ENCODE results near the gene ETV6.

The ETV6 gene

DNA sequence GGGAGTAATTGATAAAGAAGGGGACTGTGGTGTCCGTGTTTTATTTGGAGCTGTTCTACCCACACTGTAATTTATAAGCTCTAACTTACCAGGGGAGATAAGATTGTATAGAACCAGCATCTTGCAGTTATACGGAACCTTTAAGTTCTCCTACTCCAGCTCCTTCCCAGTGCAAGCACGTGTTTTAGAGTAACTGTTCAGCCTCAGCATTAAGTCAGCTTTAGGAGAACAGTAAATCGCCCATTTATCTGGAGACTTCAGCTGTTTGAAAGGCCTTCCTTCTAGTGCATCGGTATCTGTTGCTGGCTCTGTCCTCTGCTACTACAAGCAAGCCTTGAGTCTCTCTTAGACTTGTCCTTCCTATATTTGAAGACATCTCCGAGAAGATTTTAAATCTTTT lies 95.6 kb downstream of the ETV6 start:
- no peak for DNase-seq

DNA sequence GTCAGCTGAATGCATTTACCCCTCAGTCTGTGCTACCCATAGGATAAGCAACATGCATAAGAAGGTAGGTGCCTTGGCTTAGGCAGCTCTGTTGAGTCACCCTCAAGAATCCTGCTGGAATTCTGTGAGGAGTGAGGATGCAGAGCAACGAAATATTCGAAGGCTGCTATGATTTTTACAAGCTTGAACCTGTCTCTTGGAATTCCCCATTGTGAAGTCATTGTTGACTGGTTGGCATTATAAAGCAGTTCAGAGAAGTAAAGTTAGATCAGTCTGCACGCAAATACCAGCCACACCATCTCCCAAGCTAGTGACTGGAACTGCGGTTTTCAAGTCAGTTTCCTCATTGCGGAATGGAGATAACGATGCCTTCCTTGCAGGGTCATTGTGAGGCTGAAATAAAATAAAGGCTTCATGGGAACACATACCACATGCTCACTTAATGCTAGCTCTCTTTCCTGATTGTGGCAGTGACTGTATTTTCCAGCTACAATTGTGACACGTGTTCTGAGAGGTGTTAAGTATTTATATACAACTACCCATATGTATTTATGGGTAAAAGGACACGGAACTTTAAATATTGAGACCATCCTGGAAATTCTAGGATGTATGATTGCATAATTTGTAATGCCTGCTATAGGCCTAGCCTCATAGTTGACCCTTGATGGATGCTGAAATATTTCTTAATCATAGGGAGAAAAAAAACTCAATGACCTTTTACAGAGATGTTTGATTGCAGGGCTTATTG lies 96.7 kb downstream of the ETV6 start:
- DNase-seq = no peak

DNA sequence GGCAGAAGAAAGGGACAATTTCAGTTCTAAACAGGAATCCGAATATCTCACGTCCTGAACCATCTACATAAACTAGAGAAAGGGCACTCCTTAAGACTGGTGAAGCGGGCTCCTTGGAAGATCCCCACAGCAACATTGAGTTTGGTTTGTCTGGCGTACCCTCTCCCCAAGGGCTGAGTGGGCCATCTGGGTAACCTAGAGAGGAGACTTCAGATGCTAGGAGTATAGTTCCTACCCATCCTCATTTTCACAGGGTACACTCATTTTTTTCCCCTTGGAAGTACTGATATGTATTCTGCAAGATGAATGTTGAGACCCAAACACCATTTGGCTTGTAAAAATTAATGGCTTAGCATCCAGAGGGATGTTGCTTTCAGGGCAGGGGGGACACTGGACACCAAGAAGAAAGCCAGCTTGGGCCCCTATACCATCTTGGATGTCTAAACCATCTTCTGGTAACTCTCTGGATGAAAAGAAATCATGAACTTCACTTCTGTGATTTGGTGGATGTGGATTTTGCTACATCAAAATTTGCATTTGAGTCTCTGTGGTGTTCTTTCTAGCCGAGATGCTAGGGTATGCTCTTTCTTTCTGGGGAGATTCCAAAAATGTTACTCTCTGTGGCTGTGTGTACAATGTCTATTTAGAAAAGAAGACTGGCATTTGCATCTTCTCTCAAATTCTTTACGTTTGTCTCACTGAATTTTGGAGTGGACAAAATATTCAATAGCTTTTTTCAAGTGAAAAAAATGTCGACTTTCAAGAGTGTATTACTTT lies 97.7 kb downstream of the ETV6 start:
- DNase-seq = no peak

DNA sequence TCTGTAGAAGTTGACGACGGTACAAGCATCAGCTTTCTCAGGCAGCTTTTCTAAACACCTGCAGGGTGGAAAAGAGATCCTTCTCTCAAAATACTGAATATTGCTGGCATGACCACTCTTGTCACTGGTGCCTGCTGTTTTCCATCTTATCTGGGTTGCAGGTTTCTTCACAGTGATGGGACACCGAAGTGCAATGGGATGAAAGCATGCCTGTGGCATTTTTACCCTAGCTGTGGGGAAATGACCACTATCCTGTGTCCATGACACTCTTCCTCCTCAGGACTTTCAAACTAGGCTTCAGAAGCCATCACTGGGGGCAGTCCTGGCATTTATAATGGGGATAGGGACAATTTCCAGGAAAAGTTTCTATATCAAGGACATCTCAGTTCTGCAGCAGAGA lies 98.5 kb downstream of the ETV6 start:
- DNase-seq = no peak

DNA sequence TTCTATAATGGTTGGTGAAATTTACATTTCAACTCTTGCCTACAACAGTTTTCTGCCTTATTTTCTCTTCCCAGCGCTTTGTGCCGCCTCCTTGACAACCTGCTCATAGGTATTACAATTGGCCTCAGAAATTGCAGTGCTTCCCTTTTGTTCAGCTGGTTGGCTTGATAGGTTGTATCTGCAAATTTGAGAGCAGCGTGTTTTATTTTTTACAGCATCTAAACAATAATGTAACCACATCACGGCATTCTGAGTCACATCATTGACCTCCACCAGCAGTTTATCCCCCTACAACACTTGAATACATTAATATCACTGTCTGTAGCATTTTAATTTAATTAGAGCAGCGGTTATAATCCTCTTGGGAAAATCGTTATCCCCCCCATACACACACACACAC lies 99.4 kb downstream of the ETV6 start:
- DNase-seq = peak in 1 of 2 experiments; percentile 5

DNA sequence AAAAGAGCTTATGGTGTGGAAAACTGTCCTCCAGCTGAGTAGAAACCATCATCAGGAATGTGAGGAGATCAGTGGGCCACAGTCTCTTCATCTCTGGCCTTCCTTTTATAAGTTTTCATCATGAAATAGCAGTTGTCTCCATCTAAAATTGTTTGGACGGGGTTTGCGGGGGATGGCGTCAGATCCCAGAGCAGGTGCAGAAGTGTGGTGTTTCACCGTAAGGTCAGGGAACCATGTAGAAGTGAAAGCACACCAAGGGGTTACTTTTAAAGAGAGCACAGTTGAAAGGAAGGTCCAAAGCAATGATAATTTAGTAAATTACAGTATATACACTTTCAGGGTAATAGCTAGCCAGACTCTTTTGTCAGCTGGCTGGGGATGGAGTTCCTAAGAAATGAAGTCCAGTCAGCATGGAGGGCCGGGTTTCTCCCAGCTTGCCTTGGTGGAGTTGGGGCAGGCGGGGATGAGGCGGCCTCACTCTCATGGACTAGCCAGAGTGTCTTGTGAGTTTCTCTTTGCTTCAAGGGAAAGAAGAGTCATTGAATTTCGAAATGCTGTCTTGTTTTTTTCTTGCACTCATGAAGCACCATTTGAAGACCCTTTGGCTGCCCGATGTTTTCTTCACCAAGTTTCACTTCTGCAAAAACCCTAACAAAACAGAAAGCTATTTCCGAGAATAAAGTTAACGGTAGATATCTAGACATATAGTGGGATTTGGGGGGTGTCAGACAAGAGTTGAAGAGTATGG lies 100.6 kb downstream of the ETV6 start:
- DNase-seq = no peak

DNA sequence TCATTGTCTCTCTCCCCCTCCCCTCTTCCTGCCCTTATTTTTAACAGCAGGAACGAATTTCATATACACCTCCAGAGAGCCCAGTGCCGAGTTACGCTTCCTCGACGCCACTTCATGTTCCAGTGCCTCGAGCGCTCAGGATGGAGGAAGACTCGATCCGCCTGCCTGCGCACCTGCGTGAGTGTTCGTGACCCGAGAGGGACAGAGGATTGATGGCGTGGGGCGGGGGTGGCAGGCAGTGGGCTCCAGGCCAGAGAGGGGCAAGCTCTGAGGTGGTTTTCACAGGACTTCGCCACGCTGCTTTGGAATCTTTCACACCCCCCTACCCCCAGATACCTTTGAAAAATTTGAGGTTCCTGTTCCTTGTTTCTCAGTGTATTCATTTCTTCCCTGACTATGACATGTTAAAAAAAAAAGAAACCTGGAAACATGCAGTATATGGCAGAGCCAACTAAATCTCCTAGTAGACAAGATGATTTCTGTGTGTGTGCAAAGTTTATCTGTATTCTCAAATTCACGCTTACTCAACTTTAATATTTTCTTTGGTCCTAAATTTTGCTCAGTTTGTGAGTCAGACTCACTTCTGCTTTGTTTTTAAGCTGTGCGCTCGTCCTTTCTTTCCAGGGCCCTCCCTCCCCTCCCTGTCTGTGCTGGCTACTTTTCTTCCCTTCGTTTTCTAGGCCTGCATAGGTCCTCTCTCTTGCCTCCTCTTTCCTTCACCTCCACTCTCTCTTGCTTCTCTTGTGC lies 103.1 kb downstream of the ETV6 start:
- DNase-seq = peak in 1 of 2 experiments; percentile 22

DNA sequence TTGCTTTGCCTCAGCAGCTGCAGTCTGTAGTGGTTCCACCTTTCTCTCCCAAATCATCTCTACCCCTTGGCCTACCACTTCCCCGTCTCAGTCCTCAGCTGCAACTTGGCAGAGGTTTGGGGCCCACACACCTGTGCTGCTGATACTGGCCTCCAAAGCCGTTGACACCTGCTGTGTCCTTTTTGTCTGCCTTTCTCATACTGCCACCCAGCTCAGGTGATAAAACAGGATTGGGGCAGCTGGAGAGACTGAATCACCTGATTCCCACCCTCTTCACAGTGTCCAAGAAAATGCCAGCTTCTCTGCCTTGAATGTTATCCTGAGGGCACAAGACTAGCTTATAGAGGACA lies 103.7 kb downstream of the ETV6 start:
- peak; percentile 58 to 89 for DNase-seq

DNA sequence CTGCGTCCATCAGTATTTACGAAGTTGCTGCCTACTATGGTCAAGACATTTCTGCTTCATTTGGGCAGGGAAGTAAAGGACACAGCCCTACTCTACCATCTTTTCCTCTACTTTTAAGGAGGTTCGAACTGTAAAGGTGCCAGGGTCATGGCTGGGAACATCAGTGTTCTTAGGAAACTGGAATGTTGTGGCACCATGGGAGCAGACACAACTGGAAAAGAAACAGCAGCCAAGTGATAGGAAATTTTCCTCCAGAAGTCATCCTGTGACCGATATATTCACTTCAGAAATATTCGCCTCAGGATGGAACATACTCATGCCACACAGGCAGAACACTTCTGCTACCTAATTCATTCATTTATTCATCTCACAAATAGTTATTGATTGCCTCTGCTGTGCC lies 104.4 kb downstream of the ETV6 start:
- no peak for DNase-seq

DNA sequence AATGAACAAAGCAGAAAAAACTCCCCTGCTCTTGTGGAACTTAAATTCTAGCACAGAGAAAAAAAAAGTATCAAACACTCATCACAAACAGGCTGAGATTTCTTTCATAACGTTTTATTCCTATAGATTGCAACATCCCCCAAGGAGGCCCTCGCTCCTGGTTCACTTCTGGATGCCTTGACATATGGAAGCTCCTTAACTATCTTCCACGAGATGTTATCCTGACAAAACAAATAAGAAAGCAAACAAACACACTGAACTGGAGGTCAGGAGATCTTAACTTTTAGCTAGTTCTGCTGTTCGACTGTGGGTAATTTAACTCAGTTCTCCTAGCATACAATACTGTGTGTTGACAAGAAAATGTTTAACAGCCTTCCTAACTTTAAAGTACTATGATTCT lies 104.8 kb downstream of the ETV6 start:
- no peak for DNase-seq

DNA sequence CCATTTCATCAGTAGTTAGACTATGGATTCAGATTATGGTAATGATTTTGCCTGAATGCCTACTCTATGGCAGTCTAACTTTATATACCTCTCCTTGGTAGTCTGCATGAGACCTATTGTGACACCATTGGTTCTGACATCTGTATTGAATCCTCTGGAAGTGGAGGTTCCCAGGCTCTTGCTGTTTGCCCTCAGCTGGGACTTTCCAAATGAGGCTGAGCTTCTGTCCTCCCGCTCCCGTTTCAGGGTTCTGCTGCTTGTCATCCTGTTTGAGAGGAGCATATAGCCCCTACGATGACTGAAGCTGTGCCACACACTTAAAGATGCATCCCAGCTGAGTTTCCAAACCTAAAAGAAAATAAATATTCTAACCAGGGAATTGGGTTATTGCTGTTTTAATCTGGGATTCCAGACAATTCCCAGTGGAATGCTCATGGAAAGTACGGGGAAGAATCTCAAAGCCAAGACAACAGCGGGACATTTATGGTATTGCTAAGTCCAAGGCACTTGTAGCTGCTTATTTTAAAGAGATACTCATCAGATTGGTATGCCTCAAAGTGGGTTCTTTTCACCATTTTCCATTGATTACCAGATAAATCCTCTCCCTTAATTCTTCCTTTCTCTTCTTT lies 105.9 kb downstream of the ETV6 start:
- DNase-seq = no peak

DNA sequence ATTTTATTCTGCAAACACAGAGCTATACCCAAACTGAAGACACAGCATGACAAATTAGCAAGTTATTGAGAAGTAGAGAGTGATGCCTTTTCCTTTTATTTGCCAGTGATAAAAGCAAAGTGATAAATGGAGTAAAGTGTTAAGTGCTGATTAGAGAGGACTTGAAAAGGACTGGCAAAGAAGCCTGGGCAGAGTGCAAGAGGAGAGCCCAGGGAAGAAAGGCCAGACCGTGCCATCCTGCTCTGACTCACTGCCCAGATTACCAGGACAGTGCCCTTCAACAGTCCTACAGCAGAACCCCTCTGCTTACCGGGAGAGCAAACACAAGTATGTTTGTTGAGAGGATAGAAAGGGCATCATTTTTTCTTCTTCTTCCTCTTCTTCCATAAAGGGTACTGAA lies 106.5 kb downstream of the ETV6 start:
- DNase-seq = no peak

DNA sequence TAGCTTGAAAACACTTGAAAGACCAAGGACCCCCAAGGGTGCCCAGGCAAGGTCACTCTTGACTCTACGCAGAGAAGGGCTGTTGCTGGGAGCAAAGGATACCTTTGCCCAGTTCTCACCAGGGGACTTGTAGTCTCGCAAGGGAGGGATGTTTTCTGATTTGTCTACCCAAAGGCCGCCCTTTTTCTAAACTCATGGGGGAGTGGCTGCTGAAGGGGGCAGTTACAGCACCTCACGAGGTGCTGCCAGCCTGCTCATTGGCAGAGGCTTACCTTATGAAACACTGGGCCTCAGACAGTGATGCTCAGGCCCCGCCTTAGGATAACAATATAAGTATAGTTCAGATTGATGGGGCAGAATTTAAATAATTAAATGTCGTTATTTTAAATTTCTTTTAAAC lies 107.0 kb downstream of the ETV6 start:
- no peak for DNase-seq

DNA sequence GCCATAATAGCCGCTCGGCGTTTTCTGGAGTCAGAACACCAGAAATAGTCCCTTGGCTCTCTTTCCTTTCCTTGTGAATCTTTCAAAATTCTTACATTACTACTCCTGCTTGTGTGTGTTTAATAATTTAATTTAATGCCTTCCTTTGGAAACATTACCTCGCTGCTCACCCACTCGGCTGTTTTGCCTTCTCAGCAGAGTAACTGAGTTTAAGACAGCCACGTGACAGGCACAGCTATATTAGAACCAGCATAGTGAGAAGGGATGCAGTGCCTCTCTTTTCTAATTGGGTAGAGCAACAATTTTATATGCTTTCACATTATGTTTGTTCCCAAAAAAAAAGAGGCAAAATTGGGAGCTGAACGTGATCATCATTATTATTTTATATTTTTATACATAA lies 107.6 kb downstream of the ETV6 start:
- DNase-seq = no peak

DNA sequence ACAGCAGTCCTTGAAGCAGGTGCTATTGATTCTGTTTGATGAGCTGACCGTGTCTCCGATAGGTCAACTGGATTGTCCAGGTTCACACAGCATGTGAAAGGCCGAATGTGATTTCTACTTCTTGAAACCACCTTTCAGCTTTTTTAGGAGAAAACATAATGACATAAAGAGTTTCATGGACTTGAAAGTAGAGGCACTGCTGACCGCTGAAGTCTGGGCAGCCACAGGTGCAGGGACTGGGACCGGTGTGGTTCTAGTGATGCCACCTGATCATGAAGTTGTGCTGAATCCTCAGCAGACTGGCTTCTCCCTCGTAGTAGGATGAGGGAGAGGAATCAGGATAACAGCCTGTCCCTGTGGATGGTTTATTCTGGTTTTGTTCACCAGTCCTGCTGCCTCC lies 108.1 kb downstream of the ETV6 start:
- no peak for DNase-seq

DNA sequence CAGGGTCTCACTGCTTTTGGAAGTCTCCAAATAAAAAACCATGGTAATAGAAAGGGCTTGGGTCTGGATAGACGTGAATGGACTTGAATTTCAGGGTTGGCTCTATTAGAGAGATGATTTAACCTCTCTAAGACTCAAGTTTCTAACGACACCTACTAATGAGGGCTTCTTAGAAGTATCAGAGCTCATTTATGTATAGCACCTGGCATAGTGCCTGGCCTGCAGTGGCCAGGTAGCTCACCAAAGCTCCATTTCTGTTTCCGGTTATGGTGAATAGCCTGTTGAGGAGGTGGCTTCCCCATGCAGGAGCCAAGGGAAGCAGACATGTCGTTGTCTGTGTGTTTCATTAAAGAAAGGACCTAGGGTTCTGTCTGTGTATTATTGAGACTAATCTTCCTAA lies 108.6 kb downstream of the ETV6 start:
- DNase-seq = peak in 1 of 2 experiments; percentile 39

DNA sequence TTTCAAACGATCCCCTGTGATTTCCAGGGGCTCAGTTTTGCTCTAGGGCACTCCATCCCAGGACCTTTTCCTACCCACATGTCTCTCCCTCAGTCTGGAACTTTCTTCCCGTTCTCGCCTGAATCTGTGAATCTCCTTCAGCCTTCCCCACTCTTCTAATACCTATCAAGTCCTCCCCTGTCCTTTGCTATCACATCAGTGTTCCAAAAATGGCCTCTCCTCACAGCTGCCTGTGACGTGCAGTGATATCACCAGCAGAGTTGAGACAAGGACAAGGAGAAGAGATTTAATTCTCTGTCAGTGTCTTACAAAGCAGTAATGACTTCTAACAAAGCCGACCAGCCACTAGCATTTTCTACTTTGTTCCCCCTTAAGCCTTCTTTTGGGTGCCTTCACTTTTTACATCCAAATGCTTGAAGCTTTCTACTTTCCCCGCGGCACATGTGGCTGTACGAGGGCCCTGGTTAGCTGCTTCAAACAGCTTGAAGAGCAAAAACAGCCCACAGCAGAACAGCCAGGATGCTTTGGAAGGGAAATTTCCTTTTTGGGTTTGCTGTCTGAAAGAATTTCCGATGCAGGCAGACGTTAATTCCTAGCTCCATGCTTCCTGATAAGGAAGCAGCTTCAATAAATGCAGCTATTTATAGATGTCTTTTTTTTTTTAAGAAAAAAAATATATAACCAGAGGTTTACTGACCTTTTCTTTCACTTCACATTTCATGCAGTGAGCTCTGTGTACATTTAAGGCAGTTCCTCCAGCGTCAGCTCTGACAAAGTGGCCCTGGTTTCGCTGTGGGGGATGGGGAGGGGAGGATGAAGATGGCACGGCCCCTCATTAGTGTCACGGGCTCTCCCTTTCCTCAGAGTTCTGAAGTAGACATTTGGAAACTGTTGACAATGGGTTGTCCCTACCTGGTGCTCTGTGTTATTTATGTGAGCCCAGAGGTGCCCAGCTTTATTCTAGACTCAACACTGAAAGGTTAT lies 109.3 kb downstream of the ETV6 start:
- DNase-seq = no peak

DNA sequence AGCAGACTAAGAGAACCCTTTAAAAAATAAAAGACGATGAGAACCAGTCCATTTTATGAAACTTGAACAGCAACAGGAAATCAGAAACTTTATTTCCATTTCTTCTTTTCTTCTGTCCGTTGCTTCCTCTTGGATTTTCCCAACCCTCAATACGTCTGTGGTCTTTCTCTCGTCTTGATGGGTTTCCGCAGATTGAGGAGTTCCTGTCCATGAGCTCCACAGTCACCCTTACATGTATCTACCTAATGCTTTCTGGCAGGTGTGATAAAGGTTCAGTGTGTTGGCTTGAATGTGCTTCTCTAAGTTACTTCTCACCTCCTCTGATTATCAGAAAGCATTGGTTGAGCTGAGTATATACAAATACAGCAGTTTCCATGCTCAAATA lies 110.0 kb downstream of the ETV6 start:
- no peak for DNase-seq

DNA sequence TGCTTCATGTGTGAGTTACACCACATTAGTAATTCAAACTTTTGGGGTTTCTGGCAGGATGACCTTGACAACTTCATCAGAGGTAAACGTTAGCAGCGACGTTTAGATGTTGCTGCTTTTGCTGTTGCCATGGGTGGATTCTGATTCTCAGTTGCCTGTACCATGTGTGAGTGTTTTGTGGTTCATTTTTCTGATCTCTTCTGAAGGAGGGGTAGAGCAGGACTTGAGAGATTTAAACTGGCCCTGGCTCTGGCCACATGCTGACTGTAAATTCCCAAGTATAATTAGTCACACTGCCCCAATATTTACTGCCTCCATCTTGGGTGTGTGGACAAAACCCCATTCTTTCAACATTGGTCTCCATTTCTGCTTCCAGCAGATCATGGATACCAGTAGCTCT lies 110.4 kb downstream of the ETV6 start:
- no peak for DNase-seq

DNA sequence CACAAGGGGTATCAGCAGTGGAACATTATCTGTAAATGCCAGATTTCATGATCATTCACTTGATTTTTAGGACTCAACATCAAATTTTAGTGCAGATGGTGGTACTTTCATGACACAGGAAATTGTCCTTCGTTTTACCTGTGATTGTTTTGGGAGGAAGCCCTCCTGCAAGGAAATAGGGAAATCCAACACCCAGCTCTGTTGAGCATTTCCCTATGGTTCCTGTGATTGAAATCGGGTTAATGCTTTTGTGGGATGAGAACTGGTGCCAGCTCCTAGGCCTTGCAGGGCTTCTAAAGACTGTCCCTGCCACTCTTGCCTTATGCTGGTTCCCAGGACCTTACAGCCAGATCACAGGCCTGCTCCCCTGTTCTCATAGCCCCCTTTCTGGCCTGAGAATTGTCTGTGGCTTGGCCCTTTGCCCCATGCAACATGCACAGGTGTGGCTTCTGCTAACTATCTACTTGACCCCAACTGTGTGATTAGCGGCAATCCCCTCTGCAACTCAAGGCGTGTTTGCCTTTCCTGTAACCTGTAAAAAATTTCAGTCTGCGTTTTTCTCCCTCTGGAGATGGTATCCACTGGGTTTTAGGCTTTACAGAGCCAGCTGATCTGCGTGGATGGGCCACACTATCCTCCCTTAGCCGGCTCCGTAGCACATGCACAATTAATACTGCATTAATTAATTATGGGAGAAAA lies 112.5 kb downstream of the ETV6 start:
- DNase-seq = peak in 1 of 2 experiments; percentile 30

All from NCI-H2081 (cell line).